ENCODE data around the gene PRRT1B.
A peak's percentile ranks its signal among the peaks of the same experiment; 100 is the strongest.
"Not testable (repeated sequence)": the region's sequence is repeated elsewhere in the genome, so short reads cannot be mapped to it uniquely, and the experiment has no call there.

Gene PRRT1B

GRCh38 chr9:131550465-131550864 lies 5.1 kb downstream of the PRRT1B start:
- not testable (repeated sequence) for DNase-seq (ENCODE audit: low read depth in 2 of 2)

GRCh38 chr9:131552030-131552429 lies 6.7 kb downstream of the PRRT1B start:
- DNase-seq (ENCODE audit: low read depth in 2 of 2) = no peak

- DNase-seq (ENCODE audit: low read depth in 2 of 2) = no peak
Observed at GRCh38 chr9:131554087-131554842, 8.9 kb downstream of the PRRT1B start.

- no peak for DNase-seq (ENCODE audit: low read depth in 2 of 2)
Observed at GRCh38 chr9:131554843-131555351, 9.6 kb downstream of the PRRT1B start.

- no peak for DNase-seq (ENCODE audit: low read depth in 2 of 2)
Observed at GRCh38 chr9:131555841-131556673, 10.7 kb downstream of the PRRT1B start.

- no peak for DNase-seq (ENCODE audit: low read depth in 2 of 2)
Observed at GRCh38 chr9:131557855-131558548, 12.7 kb downstream of the PRRT1B start.

- DNase-seq (ENCODE audit: low read depth in 2 of 2) = no peak
Observed at GRCh38 chr9:131559421-131560000, 14.2 kb downstream of the PRRT1B start.

GRCh38 chr9:131562032-131562959 lies 17.0 kb downstream of the PRRT1B start:
- DNase-seq (ENCODE audit: low read depth in 2 of 2) = no peak

- DNase-seq (ENCODE audit: low read depth in 2 of 2) = no peak
Observed at GRCh38 chr9:131565369-131565768, 20.0 kb downstream of the PRRT1B start.

- no peak for DNase-seq (ENCODE audit: low read depth in 2 of 2)
Observed at GRCh38 chr9:131566158-131566557, 20.8 kb downstream of the PRRT1B start.

GRCh38 chr9:131567910-131568309 lies 22.6 kb downstream of the PRRT1B start:
- DNase-seq (ENCODE audit: low read depth in 2 of 2) = no peak

GRCh38 chr9:131574730-131575640 lies 29.7 kb downstream of the PRRT1B start:
- DNase-seq (ENCODE audit: low read depth in 2 of 2) = no peak

GRCh38 chr9:131575946-131576853 lies 30.9 kb downstream of the PRRT1B start:
- DNase-seq (ENCODE audit: low read depth in 2 of 2) = no peak

GRCh38 chr9:131577005-131578000 lies 32.0 kb downstream of the PRRT1B start:
- no peak for DNase-seq (ENCODE audit: low read depth in 2 of 2)

GRCh38 chr9:131578021-131578420 lies 32.7 kb downstream of the PRRT1B start:
- DNase-seq (ENCODE audit: low read depth in 2 of 2) = no peak

GRCh38 chr9:131578731-131579504 lies 33.6 kb downstream of the PRRT1B start:
- DNase-seq (ENCODE audit: low read depth in 2 of 2) = peak in 1 of 2 donors; percentile 22
